Measurements from ENCODE around the gene FOXA3. TPM values are rescaled to one million over a fixed set of nuclear protein-coding genes. Genes with fewer than 3 reads are reported as not detected.

Gene FOXA3
- total and polyA plus RNA-seq, 2 donors (not counting 3 experiments of a cell fraction or from before 2014, with no cell fraction given) = 0.06 TPM; not detected in 1

- Histone ChIP-seq H3K9me1 (replicated peaks; ENCODE audit: control insufficient read depth, extremely low read depth, insufficient read depth, low read length) (no peaks in the 10 kb centered on the region), H2AFZ (ENCODE audit: low read depth, low read length) (no peak overlapping the region), H3K4me1 (ENCODE audit: control insufficient read depth, extremely low read depth, insufficient read depth, low read length) (no peaks in the 10 kb centered on the region), H3K27ac (ENCODE audit: insufficient read depth, low read depth, low read length) (no peak overlapping the region), H4K20me1 (replicated peaks; ENCODE audit: control insufficient read depth, extremely low read depth, insufficient read depth, low read length) (no peaks in the 10 kb centered on the region), H3K4me2 (ENCODE audit: insufficient read depth, low read length) (no peak overlapping the region), H3K9me3 (replicated peaks; ENCODE audit: control insufficient read depth, insufficient read depth, low read length) (no peaks in the 10 kb centered on the region), H3K79me2 (ENCODE audit: control insufficient read depth, insufficient read depth, low read length) (no peaks in the 10 kb centered on the region), H3K27me3 (ENCODE audit: control insufficient read depth in 2 of 2, insufficient read depth in 2 of 2, low read length in 2 of 2) (no peaks in the 10 kb centered on the region), H3K9ac (replicated peaks; ENCODE audit: extremely low read depth, insufficient read depth, low read length) (no peak overlapping the region), H3K4me3 (replicated peaks in 1 of 3; ENCODE audit: insufficient read depth in 1 of 3, low read depth in 1 of 3, low read length in 3 of 3) (no peak overlapping the region), H3K36me3 (ENCODE audit: control insufficient read depth in 2 of 2, extremely low read depth in 1 of 2, insufficient read depth in 2 of 2, low read length in 2 of 2) (peaks cover 30 to 33% of the 10 kb centered on the region in 2 experiments)
- intact Hi-C loops (cut with micrococcal nuclease) = no loop called here
- no peak for DNase-seq (ENCODE audit: low read depth, low spot score)
- POLR2A ChIA-PET = no interaction called here
- TF ChIP-seq MYC (IDR thresholded peaks at IDR 0.05; ENCODE audit: low read depth, low read length) (no peak), POLR2AphosphoS5 (IDR thresholded peaks at IDR 0.05; ENCODE audit: insufficient read depth, low read depth, low read length) (no peak)
- no TSS peak for BruUV-seq (replicated peaks)
- no peak for FAIRE-seq
- dilution Hi-C loops (cut with MboI; ENCODE audit: extremely low pct_ligation_motif_present, low sequenced_read_pairs) = no loop called here
- CTCF ChIA-PET = interaction anchor here (1.3 kb wide), 1 partner anchor 25 kb away, joined by 4 read pairs; no protein-coding TSS in a partner anchor
Observed at GRCh38 chr19:45842198-45842597, 21.9 kb upstream of the FOXA3 start.

GRCh38 chr19:45847663-45848062, 16.5 kb upstream of the FOXA3 start:
- Histone ChIP-seq H4K20me1 (replicated peaks; ENCODE audit: control insufficient read depth, extremely low read depth, insufficient read depth, low read length) (no peaks in the 10 kb centered on the region), H3K9me1 (replicated peaks; ENCODE audit: control insufficient read depth, extremely low read depth, insufficient read depth, low read length) (no peaks in the 10 kb centered on the region), H3K9ac (replicated peaks; ENCODE audit: extremely low read depth, insufficient read depth, low read length) (no peak overlapping the region), H3K9me3 (replicated peaks; ENCODE audit: control insufficient read depth, insufficient read depth, low read length) (no peaks in the 10 kb centered on the region), H3K4me2 (ENCODE audit: insufficient read depth, low read length) (no peak overlapping the region), H2AFZ (ENCODE audit: low read depth, low read length) (no peak overlapping the region), H3K4me3 (replicated peaks in 1 of 3; ENCODE audit: insufficient read depth in 1 of 3, low read depth in 1 of 3, low read length in 3 of 3) (no peak overlapping the region), H3K36me3 (ENCODE audit: control insufficient read depth in 2 of 2, extremely low read depth in 1 of 2, insufficient read depth in 2 of 2, low read length in 2 of 2) (peaks cover 43 to 51% of the 10 kb centered on the region in 2 experiments), H3K27me3 (ENCODE audit: control insufficient read depth in 2 of 2, insufficient read depth in 2 of 2, low read length in 2 of 2) (no peaks in the 10 kb centered on the region), H3K27ac (ENCODE audit: insufficient read depth, low read depth, low read length) (no peak overlapping the region), H3K4me1 (ENCODE audit: control insufficient read depth, extremely low read depth, insufficient read depth, low read length) (no peaks in the 10 kb centered on the region), H3K79me2 (ENCODE audit: control insufficient read depth, insufficient read depth, low read length) (no peaks in the 10 kb centered on the region)
- intact Hi-C loops (cut with micrococcal nuclease) (no loop called here), dilution Hi-C loops (cut with MboI; ENCODE audit: extremely low pct_ligation_motif_present, low sequenced_read_pairs) (no loop called here)
- DNase-seq (ENCODE audit: low read depth, low spot score) (no peak), FAIRE-seq (no peak)
- no TSS peak for BruUV-seq (replicated peaks)
- TF ChIP-seq FOS (IDR thresholded peaks at IDR 0.05; ENCODE audit: borderline replicate concordance, insufficient read depth, low read length) (no peak), MAX (IDR thresholded peaks at IDR 0.05; ENCODE audit: insufficient read depth, insufficient read length) (no peak), JUN (IDR thresholded peaks at IDR 0.05; ENCODE audit: borderline replicate concordance, insufficient read depth, insufficient read length, low read depth) (no peak), POLR2AphosphoS5 (IDR thresholded peaks at IDR 0.05; ENCODE audit: insufficient read depth, low read depth, low read length) (no peak), EZH2 (IDR thresholded peaks at IDR 0.05; ENCODE audit: borderline replicate concordance, low read depth, low read length, severe bottlenecking) (no peak), MYC (IDR thresholded peaks at IDR 0.05; ENCODE audit: low read depth, low read length) (no peak), POLR2A (IDR thresholded peaks at IDR 0.05; ENCODE audit: low read depth, low read length) (no peak), GATA2 (IDR thresholded peaks at IDR 0.05; ENCODE audit: insufficient read depth, insufficient read length, low read depth, low read length) (no peak), CTCF (IDR thresholded peaks at IDR 0.05; ENCODE audit: extremely low read depth in 1 of 2, insufficient read depth in 1 of 2, low read depth in 1 of 2, low read length in 2 of 2) (no peak)
- ChIA-PET POLR2A (no interaction called here), CTCF (interaction anchor here (1.1 kb wide), 1 partner anchor 31 kb away, joined by 3 read pairs; no protein-coding TSS in a partner anchor)
